ENCODE data around the gene REXO4. TPM values are rescaled to one million over a fixed set of nuclear protein-coding genes. Genes with fewer than 3 reads are reported as not detected.

The REXO4 gene
- total RNA-seq, 4 donors from 2014 or later, result 17.9 to 27.0 (median 22.7) TPM

- H3K9me3 ChIP-seq, result no peaks in the 10 kb centered on the region
- no peak overlapping the region for H3K4me3 ChIP-seq
- no peak for TF ChIP-seq CTCF (IDR thresholded peaks at IDR 0.05)
- no peak for TF ChIP-seq POLR2A (IDR thresholded peaks at IDR 0.05)
- TF ChIP-seq EP300 (IDR thresholded peaks at IDR 0.05), result no peak
- H3K36me3 ChIP-seq, result peaks cover 0 to 21% (median 0%) of the 10 kb centered on the region in 3 donors
- H3K27ac ChIP-seq, result no peak overlapping the region
- H3K4me1 ChIP-seq, result no peaks in the 10 kb centered on the region
- 92 to 93% methylated on average over 17 to 18 of the region's 20 CpGs for WGBS, 2 donors
- no peaks in the 10 kb centered on the region for H3K27me3 ChIP-seq
- DNase-seq (ENCODE audit: low spot score in 2 of 2), result no peak
Measured at GRCh38 chr9:133437753-133438531, 20.1 kb upstream of the REXO4 start.

GRCh38 chr9:133436681-133437080 is 18.9 kb upstream of the REXO4 start:
- H3K27me3 ChIP-seq, result no peaks in the 10 kb centered on the region
- no peak for DNase-seq (ENCODE audit: low spot score in 2 of 2)
- TF ChIP-seq POLR2A (IDR thresholded peaks at IDR 0.05), result no peak
- no peaks in the 10 kb centered on the region for H3K4me1 ChIP-seq
- H3K36me3 ChIP-seq, result peaks cover 0 to 13% (median 0%) of the 10 kb centered on the region in 3 donors
- no peak overlapping the region for H3K27ac ChIP-seq
- H3K9me3 ChIP-seq, result no peaks in the 10 kb centered on the region
- H3K4me3 ChIP-seq, result no peak overlapping the region
- 85 to 90% methylated on average over 15 to 16 of the region's 16 CpGs for WGBS, 2 donors

- 87 to 91% methylated on average over 3 to 8 of the region's 11 CpGs for WGBS, 2 donors
- no peak overlapping the region for H3K4me3 ChIP-seq
- peaks cover 0 to 14% (median under 1%) of the 10 kb centered on the region in 4 donors for H3K4me1 ChIP-seq
- TF ChIP-seq EP300 (IDR thresholded peaks at IDR 0.05), result no peak
- no peak for TF ChIP-seq POLR2A (IDR thresholded peaks at IDR 0.05)
- TF ChIP-seq CTCF (IDR thresholded peaks at IDR 0.05), result no peak
- no peaks in the 10 kb centered on the region for H3K9me3 ChIP-seq
- H3K27me3 ChIP-seq, result peaks cover 0 to 9% of the 10 kb centered on the region in 2 donors
- H3K27ac ChIP-seq, result no peak overlapping the region
- no peak for DNase-seq (ENCODE audit: low spot score in 2 of 2)
- no peaks in the 10 kb centered on the region for H3K36me3 ChIP-seq
Measured at GRCh38 chr9:133433351-133433843, 15.6 kb upstream of the REXO4 start.

GRCh38 chr9:133430244-133430643 is 12.4 kb upstream of the REXO4 start:
- Histone ChIP-seq H3K27ac (no peak overlapping the region), H3K4me1 (peaks cover 0 to 20% (median 2%) of the 10 kb centered on the region in 4 donors), H3K4me3 (no peak overlapping the region), H3K36me3 (peaks cover 0 to 18% (median 0%) of the 10 kb centered on the region in 3 donors), H3K9me3 (no peaks in the 10 kb centered on the region), H3K27me3 (peaks cover 0 to 34% of the 10 kb centered on the region in 2 donors)
- WGBS, 2 donors, result 90 to 96% methylated on average over 1 of the region's 1 CpG
- TF ChIP-seq EP300 (IDR thresholded peaks at IDR 0.05) (no peak), CTCF (IDR thresholded peaks at IDR 0.05) (no peak), POLR2A (IDR thresholded peaks at IDR 0.05) (no peak)
- no peak for DNase-seq (ENCODE audit: low spot score in 2 of 2)

GRCh38 chr9:133429641-133430161 is 11.9 kb upstream of the REXO4 start:
- Histone ChIP-seq H3K4me1 (peaks cover 0 to 20% (median 2%) of the 10 kb centered on the region in 4 donors), H3K27ac (no peak overlapping the region), H3K4me3 (no peak overlapping the region), H3K9me3 (no peaks in the 10 kb centered on the region), H3K36me3 (peaks cover 0 to 23% (median 0%) of the 10 kb centered on the region in 3 donors), H3K27me3 (peaks cover 0 to 34% of the 10 kb centered on the region in 2 donors)
- TF ChIP-seq CTCF (IDR thresholded peaks at IDR 0.05) (no peak), POLR2A (IDR thresholded peaks at IDR 0.05) (no peak)
- no peak for DNase-seq (ENCODE audit: low spot score in 2 of 2)
- WGBS, 2 donors, result 22 to 25% methylated on average over 35 of the region's 49 CpGs

All from tibial nerve (tissue), 4 donors.